IMR-90 (cell line): Measurements from ENCODE around the gene CDK17.

Source experiments
- CHD1 ChIP-seq: IDR thresholded peaks from 2 replicates; pipeline ENCODE4 v1.6.1; 2012; ENCODE audit warnings: low read depth, low read length, improper control_type of control experiment
- CTCF ChIP-seq: conservative IDR thresholded peaks from 2 replicates; pipeline ENCODE4 v1.5.1; 2012; ENCODE audit warnings: mild to moderate bottlenecking, low read depth, low read length, improper control_type of control experiment
- POLR2A ChIP-seq: IDR thresholded peaks from 2 replicates; pipeline ENCODE4 v1.6.1; 2012; ENCODE audit warnings: mild to moderate bottlenecking, low read depth, low read length
- RAD21 ChIP-seq: IDR thresholded peaks from 2 replicates; pipeline ENCODE4 v1.6.1; 2012; ENCODE audit warnings: low read length, improper control_type of control experiment

GRCh38 chr12:96244826-96245225, 155.4 kb downstream of the CDK17 start:
- TF ChIP-seq CTCF, result no peak
- TF ChIP-seq POLR2A, result no peak
- TF ChIP-seq RAD21, result no peak
- no peak for TF ChIP-seq CHD1
